Trophoblast cell (in vitro differentiated cells and primary cell): ENCODE results near the gene SCYGR3.

ENCODE experiments used
- DNase-seq, 2 donors: peaks; one replicate each; pipeline ENCODE4 v3.0.0-alpha.2; 2016
- H2AFZ ChIP-seq: 2 replicates; pipeline ENCODE4 v1.6.1; 2013; ENCODE audit warnings: low read length, moderate library complexity, mild to moderate bottlenecking; ENCODE audit not compliant: insufficient read depth, poor library complexity
- H2AK5ac ChIP-seq: 2 replicates; pipeline ENCODE4 v1.6.1; 2013; ENCODE audit warnings: mild to moderate bottlenecking, low read length
- H2BK120ac ChIP-seq: 2 replicates; pipeline ENCODE4 v1.6.1; 2013; ENCODE audit warnings: low read length, mild to moderate bottlenecking, moderate library complexity; ENCODE audit not compliant: insufficient read depth, poor library complexity
- H2BK12ac ChIP-seq: 2 replicates; pipeline ENCODE4 v1.6.1; 2013; ENCODE audit warnings: mild to moderate bottlenecking, low read length, moderate library complexity
- H2BK5ac ChIP-seq: 2 replicates; pipeline ENCODE4 v1.6.1; 2013; ENCODE audit warnings: low read length, low read depth, moderate library complexity, mild to moderate bottlenecking; ENCODE audit not compliant: poor library complexity
- H3K14ac ChIP-seq: 2 replicates; pipeline ENCODE4 v1.6.1; 2013; ENCODE audit warnings: mild to moderate bottlenecking, low read length
- H3K18ac ChIP-seq: 2 replicates; pipeline ENCODE4 v1.6.1; 2013; ENCODE audit warnings: mild to moderate bottlenecking, low read length
- H3K23ac ChIP-seq: 2 replicates; pipeline ENCODE4 v1.6.1; 2013; ENCODE audit warnings: low read length
- H3K27ac ChIP-seq: 2 replicates; pipeline ENCODE4 v1.5.1; 2013; ENCODE audit warnings: low read depth, mild to moderate bottlenecking, inconsistent platforms, low read length, moderate library complexity
- H3K27me3 ChIP-seq: 2 replicates; pipeline ENCODE4 v1.6.1; 2013; ENCODE audit warnings: inconsistent platforms, mild to moderate bottlenecking, low read length, moderate library complexity; ENCODE audit not compliant: insufficient read depth
- H3K36me3 ChIP-seq, 2 experiments: 1 replicate in 1 of 2; 2 replicates in 1 of 2; pipeline ENCODE4 v1.6.1; 2013; ENCODE audit warnings: low read length in 2 of 2, mild to moderate bottlenecking in 2 of 2, moderate library complexity in 1 of 2; ENCODE audit not compliant: insufficient read depth in 2 of 2, control insufficient read depth in 1 of 2
- H3K4ac ChIP-seq: 2 replicates; pipeline ENCODE4 v1.6.1; 2013; ENCODE audit warnings: low read depth, mild to moderate bottlenecking, low read length, moderate library complexity
- H3K4me1 ChIP-seq, 2 experiments: 1 replicate in 1 of 2; 2 replicates in 1 of 2; pipeline ENCODE4 v1.6.1; 2013; ENCODE audit warnings: low read length in 2 of 2, mild to moderate bottlenecking in 2 of 2, moderate library complexity in 1 of 2; ENCODE audit not compliant: insufficient read depth in 2 of 2, control insufficient read depth in 1 of 2
- H3K4me2 ChIP-seq: 2 replicates; pipeline ENCODE4 v1.6.1; 2013; ENCODE audit warnings: inconsistent platforms, mild to moderate bottlenecking, low read length, moderate library complexity
- H3K4me3 ChIP-seq: 2 replicates; pipeline ENCODE4 v1.5.1; 2013; ENCODE audit warnings: mild to moderate bottlenecking, low read depth, low read length, inconsistent platforms
- H3K79me1 ChIP-seq: one replicate; pipeline ENCODE4 v1.6.1; 2013; ENCODE audit warnings: low read length
- H3K79me2 ChIP-seq: 2 replicates; pipeline ENCODE4 v1.6.1; 2013; ENCODE audit warnings: low read length, mild to moderate bottlenecking; ENCODE audit not compliant: control insufficient read depth, insufficient read depth, poor library complexity
- H3K9ac ChIP-seq: 2 replicates; pipeline ENCODE4 v1.6.1; 2013; ENCODE audit warnings: mild to moderate bottlenecking, low read length
- H3K9me3 ChIP-seq: 2 replicates; pipeline ENCODE4 v1.6.1; 2013; ENCODE audit warnings: low read depth, mild to moderate bottlenecking, control low read depth, inconsistent platforms, low read length; ENCODE audit not compliant: insufficient read depth
- H4K12ac ChIP-seq: 2 replicates; pipeline ENCODE4 v1.6.1; 2013; ENCODE audit warnings: low read depth, mild to moderate bottlenecking, low read length, moderate library complexity
- H4K8ac ChIP-seq: 2 replicates; pipeline ENCODE4 v1.6.1; 2013; ENCODE audit warnings: low read depth, mild to moderate bottlenecking, low read length, moderate library complexity
- H4K91ac ChIP-seq: one replicate; pipeline ENCODE4 v1.6.1; 2013; ENCODE audit warnings: low read depth, mild to moderate bottlenecking, low read length, moderate library complexity
- WGBS: extraction: QIAGEN DNeasy Blood & Tissue Kit; methylation state at CpG from one replicate; pipeline ENCODE4 v1.1.7; 2013; ENCODE audit warnings: missing lambda C conversion rate; ENCODE audit not compliant: insufficient read length, insufficient coverage; ENCODE audit errors: extremely low coverage; 5-methylcytosine and 5-hydroxymethylcytosine counted together

The SCYGR3 gene

GRCh38 chr2:227623226-227623625 is 8.6 kb upstream of the SCYGR3 start:
- no peaks in the 10 kb centered on the region for H3K27me3 ChIP-seq
- no peak overlapping the region for H3K18ac ChIP-seq
- no peak overlapping the region for H2BK12ac ChIP-seq
- DNase-seq = peak in 1 of 2 donors; percentile 67
- H4K12ac ChIP-seq = no peak overlapping the region
- H3K4me3 ChIP-seq = no peak overlapping the region
- no peak overlapping the region for H4K91ac ChIP-seq
- no peaks in the 10 kb centered on the region for H3K79me2 ChIP-seq
- H3K9me3 ChIP-seq = no peaks in the 10 kb centered on the region
- H2BK5ac ChIP-seq = no peak overlapping the region
- H3K4ac ChIP-seq = no peak overlapping the region
- no peak overlapping the region for H2BK120ac ChIP-seq
- no peaks in the 10 kb centered on the region for H3K4me1 ChIP-seq
- no peak overlapping the region for H3K9ac ChIP-seq
- H3K14ac ChIP-seq = no peak overlapping the region
- H3K79me1 ChIP-seq = no peaks in the 10 kb centered on the region
- no peak overlapping the region for H3K27ac ChIP-seq
- no peaks in the 10 kb centered on the region for H3K36me3 ChIP-seq
- no peak overlapping the region for H2AK5ac ChIP-seq
- no peak overlapping the region for H3K4me2 ChIP-seq
- H3K23ac ChIP-seq = no peak overlapping the region
- H4K8ac ChIP-seq = no peak overlapping the region
- no peak overlapping the region for H2AFZ ChIP-seq

DNA sequence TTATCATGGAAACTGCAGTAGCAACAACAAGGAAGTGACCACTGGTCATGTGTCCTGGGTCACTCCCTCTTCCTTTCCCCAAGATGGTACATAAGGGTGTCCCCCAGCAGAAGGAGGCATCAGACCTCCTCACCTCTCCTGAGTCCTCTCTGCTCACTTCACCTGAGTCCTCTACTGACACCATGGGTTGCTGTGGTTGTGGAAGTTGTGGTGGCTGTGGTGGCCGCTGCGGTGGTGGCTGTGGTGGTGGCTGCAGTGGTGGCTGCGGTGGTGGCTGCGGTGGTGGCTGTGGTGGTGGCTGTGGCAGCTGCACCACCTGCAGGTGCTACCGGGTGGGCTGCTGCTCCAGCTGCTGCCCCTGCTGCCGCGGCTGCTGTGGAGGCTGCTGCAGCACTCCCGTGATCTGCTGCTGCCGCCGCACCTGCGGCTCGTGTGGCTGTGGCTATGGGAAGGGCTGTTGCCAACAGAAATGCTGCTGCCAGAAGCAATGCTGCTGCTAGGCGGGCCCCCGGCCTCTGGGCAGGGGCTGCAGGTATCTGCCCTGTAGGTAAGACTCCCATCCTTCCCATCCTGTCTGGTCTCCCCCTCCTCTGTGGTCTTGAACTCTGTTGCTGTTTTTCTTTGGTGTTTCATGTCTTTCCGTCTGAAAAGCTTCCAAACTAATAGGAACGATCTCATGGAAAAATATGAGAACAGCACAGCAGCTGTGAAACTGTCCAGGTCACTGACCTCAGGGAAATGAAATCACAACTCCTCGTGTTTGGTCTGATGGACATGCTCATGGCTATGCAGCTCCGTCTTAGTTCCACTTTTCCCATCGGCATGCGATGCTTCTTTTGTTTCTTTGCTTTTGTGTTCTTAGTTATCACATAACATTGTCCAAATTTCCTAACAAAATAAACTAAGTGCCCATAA is 2.9 kb upstream of the SCYGR3 start, which contains the start of gene SCYGR4:
TSS of gene SCYGR4 (plus strand) at position 183 of the 915 bp plus-strand sequence. CDS start at position 183, 0 bp downstream.
- H3K27ac ChIP-seq = no peak within 1 kb of the TSS
- no peak within 1 kb of the TSS for H3K9ac ChIP-seq
- H3K36me3 ChIP-seq = no peaks in the 10 kb centered on the region
- no peak within 1 kb of the TSS for H3K23ac ChIP-seq
- H3K79me1 ChIP-seq = no peaks in the 10 kb centered on the region
- no peak within 1 kb of the TSS for H2AFZ ChIP-seq
- no peaks in the 10 kb centered on the region for H3K79me2 ChIP-seq
- no peak within 1 kb of the TSS for H2BK12ac ChIP-seq
- whole genome bisulfite sequencing = no CpG with 5 or more reads among the region's 20 CpGs
- H3K4me3 ChIP-seq = peak within 1 kb of the TSS; percentile 42
- no peaks in the 10 kb centered on the region for H3K9me3 ChIP-seq
- no peak within 1 kb of the TSS for H2AK5ac ChIP-seq
- no peak within 1 kb of the TSS for H4K91ac ChIP-seq
- H3K4me1 ChIP-seq = no peaks in the 10 kb centered on the region
- DNase-seq = no peak
- H4K12ac ChIP-seq = no peak within 1 kb of the TSS
- H3K18ac ChIP-seq = no peak within 1 kb of the TSS
- H3K4me2 ChIP-seq = no peak within 1 kb of the TSS
- H4K8ac ChIP-seq = no peak within 1 kb of the TSS
- H3K4ac ChIP-seq = no peak within 1 kb of the TSS
- H3K14ac ChIP-seq = no peak within 1 kb of the TSS
- H2BK120ac ChIP-seq = no peak within 1 kb of the TSS
- H2BK5ac ChIP-seq = no peak within 1 kb of the TSS
- H3K27me3 ChIP-seq = no peaks in the 10 kb centered on the region

GRCh38 chr2:227616631-227617030 is 2.0 kb upstream of the SCYGR3 start:
- Histone ChIP-seq H3K36me3 (no peaks in the 10 kb centered on the region), H3K23ac (no peak overlapping the region), H4K12ac (no peak overlapping the region), H3K27me3 (no peaks in the 10 kb centered on the region), H2AK5ac (no peak overlapping the region), H3K4me2 (no peak overlapping the region), H3K18ac (no peak overlapping the region), H2BK5ac (no peak overlapping the region), H3K9me3 (no peaks in the 10 kb centered on the region), H2BK120ac (no peak overlapping the region), H3K4ac (no peak overlapping the region), H2BK12ac (no peak overlapping the region), H3K14ac (no peak overlapping the region), H3K9ac (no peak overlapping the region), H3K4me3 (no peak overlapping the region), H4K91ac (no peak overlapping the region), H3K79me1 (no peaks in the 10 kb centered on the region), H2AFZ (no peak overlapping the region), H4K8ac (no peak overlapping the region), H3K27ac (no peak overlapping the region), H3K79me2 (no peaks in the 10 kb centered on the region), H3K4me1 (no peaks in the 10 kb centered on the region)
- WGBS = no CpG with 5 or more reads among the region's 4 CpGs
- DNase-seq = no peak

DNA sequence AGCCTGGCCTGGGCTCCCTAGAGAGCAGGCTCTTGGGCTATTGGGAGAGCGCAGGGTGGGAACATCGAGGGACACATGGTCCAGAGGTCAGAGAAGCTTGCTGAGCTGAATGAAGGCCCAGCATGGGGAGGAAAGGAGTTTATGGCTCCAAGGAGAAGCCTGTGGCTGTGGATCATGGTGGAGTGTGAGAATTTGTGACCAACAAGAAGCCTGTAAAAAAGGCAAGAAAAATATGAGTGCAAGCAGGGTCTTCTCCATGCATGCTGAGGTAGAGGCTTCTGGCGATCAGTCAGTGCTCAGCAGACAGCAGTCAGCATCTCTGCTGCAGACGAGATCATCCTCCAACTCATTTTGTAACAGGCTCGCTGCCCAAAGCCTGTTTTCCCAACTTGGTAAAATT is 1.3 kb upstream of the SCYGR3 start:
- no peak overlapping the region for H4K91ac ChIP-seq
- no peaks in the 10 kb centered on the region for H3K36me3 ChIP-seq
- H3K18ac ChIP-seq = no peak overlapping the region
- H3K27ac ChIP-seq = no peak overlapping the region
- no peak overlapping the region for H3K4me2 ChIP-seq
- H2BK5ac ChIP-seq = no peak overlapping the region
- no peak overlapping the region for H3K4ac ChIP-seq
- DNase-seq = no peak
- no CpG with 5 or more reads among the region's 5 CpGs for WGBS
- H2BK120ac ChIP-seq = no peak overlapping the region
- H3K9ac ChIP-seq = no peak overlapping the region
- H3K27me3 ChIP-seq = no peaks in the 10 kb centered on the region
- no peak overlapping the region for H2AFZ ChIP-seq
- H2BK12ac ChIP-seq = no peak overlapping the region
- no peak overlapping the region for H4K8ac ChIP-seq
- H3K79me1 ChIP-seq = no peaks in the 10 kb centered on the region
- H3K14ac ChIP-seq = no peak overlapping the region
- H3K9me3 ChIP-seq = no peaks in the 10 kb centered on the region
- H3K4me3 ChIP-seq = no peak overlapping the region
- no peak overlapping the region for H3K23ac ChIP-seq
- no peaks in the 10 kb centered on the region for H3K79me2 ChIP-seq
- H4K12ac ChIP-seq = no peak overlapping the region
- no peak overlapping the region for H2AK5ac ChIP-seq
- no peaks in the 10 kb centered on the region for H3K4me1 ChIP-seq
